HL-60/S4 (cell line): ENCODE data around the gene TIGAR.

Experiments
- in situ Hi-C: fragments of 300-500 bp; cut with MboI; formaldehyde crosslinking; loops from 2 replicates; pipeline ENCODE4 v1.14.3; 2022; ENCODE audit warnings: low sequenced_read_pairs

Gene TIGAR

DNA sequence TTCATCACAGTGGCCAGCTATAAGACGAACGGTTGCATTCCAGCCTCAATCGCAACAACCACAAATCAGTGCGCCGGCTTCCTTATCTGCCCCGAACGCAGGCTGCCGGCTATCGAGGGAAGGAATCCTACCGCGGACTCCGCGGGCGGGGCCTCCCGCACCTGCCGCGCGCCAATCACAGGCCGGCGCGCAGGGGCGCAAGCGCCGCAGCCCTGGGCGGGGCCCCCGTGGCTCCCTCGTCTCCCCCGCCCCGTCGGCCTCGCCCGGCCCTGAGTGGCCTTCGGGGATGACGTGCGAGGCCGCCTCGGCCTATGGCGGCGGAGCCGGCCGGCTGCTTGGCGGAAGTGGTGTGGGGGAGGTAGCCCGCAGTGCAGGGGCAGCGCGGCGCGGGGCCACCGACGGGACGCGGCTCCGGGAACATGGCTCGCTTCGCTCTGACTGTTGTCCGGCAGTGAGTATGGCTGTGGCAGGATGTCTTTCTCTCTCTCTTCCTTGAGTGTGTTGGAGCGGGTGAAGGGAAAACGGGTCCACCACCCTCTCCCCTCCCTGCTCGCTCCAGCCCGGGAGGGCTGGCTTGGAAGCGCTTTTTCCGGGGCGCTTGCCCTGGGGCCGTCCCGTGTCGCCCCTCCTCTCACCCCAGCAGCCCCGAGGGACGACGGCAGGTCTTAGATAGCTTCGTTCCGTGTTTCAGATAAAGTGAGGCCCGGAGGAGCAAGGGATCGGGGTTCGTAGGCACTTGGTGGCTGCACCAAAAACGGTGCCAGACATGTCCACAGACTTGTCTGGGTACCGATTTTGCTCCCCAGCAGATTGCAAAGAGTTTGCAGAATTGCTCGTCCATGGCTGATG, at the start of gene TIGAR:
TIGAR (plus strand) TSS at position 361 of the 849 bp plus-strand sequence; CDS start at position 420, 59 bp downstream.
- in situ Hi-C loops = no loop called here

GRCh38 chr12:4271717-4272423, 49.1 kb upstream of the TIGAR start:
- in situ Hi-C loops = no loop called here

GRCh38 chr12:4272424-4273272, 48.4 kb upstream of the TIGAR start:
- in situ Hi-C loops = no loop called here

- in situ Hi-C loops = no loop called here
These were observed 47.8 kb upstream of the TIGAR start for GRCh38 chr12:4273273-4273651.

GRCh38 chr12:4273652-4274395, 47.2 kb upstream of the TIGAR start, which contains the start of gene CCND2:
Gene CCND2 (plus strand): TSS chr12:4273762. CDS start chr12:4274041, 279 bp downstream.
- in situ Hi-C loops = no loop called here

GRCh38 chr12:4274396-4275015, 46.5 kb upstream of the TIGAR start:
- in situ Hi-C loops = loop anchor here (25.0 kb wide), 1 partner anchor 162 kb away; no protein-coding TSS in a partner anchor

DNA sequence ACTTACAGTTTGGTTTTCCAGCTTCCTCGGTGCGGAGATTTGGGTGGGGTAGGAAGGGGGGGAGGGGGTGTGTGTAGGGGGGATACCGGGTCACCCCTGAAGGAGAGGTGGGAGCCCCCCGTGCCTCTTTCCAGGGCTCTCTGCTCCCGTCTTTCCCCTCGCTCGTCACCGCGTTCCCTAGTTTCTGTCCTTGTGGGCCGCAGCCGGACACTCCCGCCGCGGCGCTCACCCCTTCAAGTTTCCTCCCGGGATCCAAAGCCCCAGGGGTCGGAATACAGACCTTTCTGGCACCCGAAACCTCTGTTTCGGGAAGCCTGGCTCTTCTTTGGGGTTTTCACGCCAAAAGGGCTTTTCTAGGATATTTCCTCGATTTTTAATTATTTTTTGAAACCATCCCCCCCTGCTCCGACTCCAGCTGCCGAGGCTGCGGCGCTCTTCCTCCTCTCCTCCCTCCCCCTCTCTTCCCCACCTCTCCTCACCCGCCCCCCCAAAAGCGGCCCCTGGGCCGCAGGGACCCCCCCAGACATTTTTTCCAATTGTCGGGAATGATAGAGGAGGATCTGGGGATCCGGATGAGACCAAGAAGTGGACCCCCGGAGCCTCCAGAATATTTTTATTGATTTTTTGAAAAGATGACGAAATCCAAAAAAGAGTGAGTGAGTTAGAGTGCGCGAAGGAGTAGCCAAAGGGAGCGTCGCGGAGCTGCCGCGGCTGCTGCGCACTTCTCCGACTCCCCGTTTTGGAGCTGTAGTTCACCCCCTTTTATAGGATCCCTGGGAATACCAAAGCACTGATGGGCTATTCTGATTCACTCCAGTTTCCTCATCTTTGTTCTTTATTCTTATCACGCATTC, 45.8 kb upstream of the TIGAR start:
- in situ Hi-C loops = loop anchor here (25.0 kb wide), 1 partner anchor 163 kb away; no protein-coding TSS in a partner anchor

DNA sequence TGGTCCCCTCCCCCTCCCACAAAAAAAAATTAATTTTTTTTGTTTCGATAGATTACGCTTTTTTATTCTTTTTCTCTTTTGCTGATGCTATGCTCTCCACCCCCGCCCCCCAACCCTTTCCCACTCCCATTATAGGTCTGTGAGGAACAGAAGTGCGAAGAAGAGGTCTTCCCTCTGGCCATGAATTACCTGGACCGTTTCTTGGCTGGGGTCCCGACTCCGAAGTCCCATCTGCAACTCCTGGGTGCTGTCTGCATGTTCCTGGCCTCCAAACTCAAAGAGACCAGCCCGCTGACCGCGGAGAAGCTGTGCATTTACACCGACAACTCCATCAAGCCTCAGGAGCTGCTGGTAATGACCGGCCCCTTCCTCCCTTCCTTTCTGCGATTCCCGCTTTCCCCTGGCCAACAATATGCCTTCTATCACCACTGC, 45.1 kb upstream of the TIGAR start:
- in situ Hi-C loops = loop anchor here (25.0 kb wide), 1 partner anchor 164 kb away; no protein-coding TSS in a partner anchor

- in situ Hi-C loops = loop anchor here (25.0 kb wide), 1 partner anchor 164 kb away; no protein-coding TSS in a partner anchor
These were observed 44.3 kb upstream of the TIGAR start for GRCh38 chr12:4276524-4277204.

DNA sequence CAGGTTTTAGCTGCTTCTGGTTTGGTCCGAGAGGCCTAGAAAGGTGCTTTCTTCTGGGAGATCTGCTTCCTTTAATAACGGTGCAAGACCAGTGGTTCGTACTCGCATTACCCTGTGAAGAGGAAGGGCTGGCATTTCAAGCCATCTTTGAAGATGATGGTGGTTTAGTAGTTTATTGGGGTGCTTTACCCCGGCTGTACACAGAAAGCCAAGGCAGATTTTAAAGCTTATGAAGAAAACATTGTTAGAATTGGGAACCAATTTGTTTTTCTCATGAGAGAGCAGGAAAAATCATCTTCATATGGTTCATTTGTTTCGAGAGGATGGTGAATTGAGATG, 43.8 kb upstream of the TIGAR start:
- in situ Hi-C loops = loop anchor here (25.0 kb wide), 1 partner anchor 165 kb away; no protein-coding TSS in a partner anchor

DNA sequence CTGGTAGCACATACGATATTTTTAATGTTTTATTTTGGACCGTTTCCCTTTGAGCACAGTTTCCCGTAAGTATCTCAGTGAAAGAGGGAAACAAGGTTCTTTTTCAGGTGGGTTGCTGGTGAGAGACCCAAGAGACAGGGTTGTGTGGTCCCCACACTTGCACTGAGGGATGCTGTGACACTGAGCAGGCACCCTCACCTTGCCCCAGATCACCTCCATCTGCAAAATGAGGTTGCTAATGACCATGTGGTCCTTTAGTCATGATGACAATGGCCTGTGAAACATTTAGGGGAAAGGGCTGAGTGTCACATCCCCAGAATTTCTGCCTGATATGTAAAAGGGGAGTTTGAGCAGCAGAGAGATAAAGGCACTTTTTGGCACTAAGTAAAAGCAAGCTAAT, 43.2 kb upstream of the TIGAR start:
- in situ Hi-C loops = loop anchor here (25.0 kb wide), 1 partner anchor 166 kb away; no protein-coding TSS in a partner anchor

DNA sequence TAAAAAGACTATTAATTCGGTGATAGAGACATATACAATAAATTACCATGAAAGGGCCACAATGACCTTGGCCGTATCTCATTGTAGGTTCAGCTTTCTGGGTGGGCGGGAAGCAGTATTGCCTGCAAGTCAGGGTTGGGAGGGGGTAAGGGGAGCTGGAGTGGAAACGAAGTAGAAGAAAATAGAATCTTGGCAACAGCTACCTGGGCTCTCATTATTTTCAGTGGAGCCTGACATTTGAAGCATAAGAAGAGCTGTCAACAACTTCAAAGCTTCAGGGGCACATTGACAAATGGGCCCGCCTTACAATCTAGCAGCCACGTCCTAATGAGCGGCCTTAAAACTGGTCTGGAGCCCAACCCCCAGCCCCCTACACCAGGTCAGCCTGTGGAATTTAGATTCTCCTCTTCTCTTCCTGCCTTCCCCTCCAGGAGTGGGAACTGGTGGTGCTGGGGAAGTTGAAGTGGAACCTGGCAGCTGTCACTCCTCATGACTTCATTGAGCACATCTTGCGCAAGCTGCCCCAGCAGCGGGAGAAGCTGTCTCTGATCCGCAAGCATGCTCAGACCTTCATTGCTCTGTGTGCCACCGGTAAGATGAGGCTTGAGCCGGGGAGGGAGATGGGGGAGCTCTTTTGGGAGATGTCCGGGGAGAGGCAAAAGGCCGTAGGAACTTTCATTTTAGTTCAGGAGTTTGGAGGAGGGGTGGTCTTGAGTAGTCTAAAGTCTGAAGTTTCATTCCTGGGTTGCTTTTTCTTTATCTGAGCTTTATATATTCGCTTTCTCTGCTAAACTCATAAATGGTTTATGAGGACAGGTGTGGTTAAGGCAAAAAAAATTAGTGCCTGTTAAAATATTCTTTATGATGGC, 42.5 kb upstream of the TIGAR start:
- in situ Hi-C loops = loop anchor here (25.0 kb wide), 1 partner anchor 166 kb away; no protein-coding TSS in a partner anchor

GRCh38 chr12:4279198-4279690, 41.8 kb upstream of the TIGAR start:
- in situ Hi-C loops = loop anchor here (25.0 kb wide), 1 partner anchor 167 kb away; no protein-coding TSS in a partner anchor

DNA sequence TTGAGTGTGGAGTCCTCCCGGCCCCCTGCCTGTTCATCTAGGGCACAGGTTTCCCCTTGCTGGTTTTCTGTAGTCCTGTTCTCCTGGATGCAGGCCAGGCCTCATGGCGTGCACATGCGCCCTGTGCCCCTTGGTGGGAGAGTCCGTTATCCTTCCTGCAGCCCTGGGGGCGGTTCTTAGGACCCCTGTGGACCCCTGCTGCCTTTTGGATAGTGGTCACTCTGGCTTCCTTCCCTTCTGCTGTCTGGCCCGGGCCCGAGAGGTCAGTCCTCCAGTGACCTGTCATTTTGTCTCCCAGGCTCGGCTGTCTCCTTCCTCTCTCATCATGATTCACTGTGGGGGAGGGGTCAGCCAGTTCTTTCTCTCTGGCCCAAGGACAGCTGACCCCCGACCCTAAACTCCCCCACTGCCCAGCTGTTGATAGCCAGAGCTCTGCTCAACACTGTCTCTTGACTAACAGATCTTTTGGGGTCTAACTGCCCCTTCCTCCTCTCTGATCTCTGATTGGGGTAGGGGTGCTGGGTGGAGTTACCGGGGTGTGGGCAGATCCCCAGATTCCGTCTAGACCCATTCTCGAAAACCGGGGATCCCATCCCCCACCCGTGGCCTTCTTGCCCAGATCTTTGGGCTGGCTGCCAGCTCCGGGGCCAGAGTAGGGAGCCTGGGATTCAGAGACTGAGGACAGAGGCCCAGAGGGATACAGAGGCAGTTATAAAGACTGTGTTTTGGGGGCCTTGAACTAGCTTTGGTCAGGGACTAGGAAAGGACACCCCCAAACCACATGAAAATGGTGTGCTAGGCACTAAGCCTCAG, 40.5 kb upstream of the TIGAR start:
- in situ Hi-C loops = loop anchor here (10.0 to 25.0 kb wide), 2 partner anchors 168 to 386 kb away; no protein-coding TSS in a partner anchor

- in situ Hi-C loops = loop anchor here (10.0 to 25.0 kb wide), 2 partner anchors 169 to 386 kb away; no protein-coding TSS in a partner anchor
These were observed 39.8 kb upstream of the TIGAR start for GRCh38 chr12:4281173-4281654.
